Erythroblast (primary cell): ENCODE measurements around the gene ERCC2.

Experiments
- GATA1 ChIP-seq: IDR thresholded peaks from 2 replicates; pipeline ENCODE4 v1.6.1; 2011; ENCODE audit warnings: low read depth, mild to moderate bottlenecking, control low read depth, low read length, moderate library complexity
- POLR2A ChIP-seq: IDR thresholded peaks from 2 replicates; pipeline ENCODE4 v1.6.1; 2011; ENCODE audit warnings: mild to moderate bottlenecking, low read length

GRCh38 chr19:45361608-45362007, 8.8 kb downstream of the ERCC2 start:
- no peak for TF ChIP-seq POLR2A
- no peak for TF ChIP-seq GATA1
